GM18907 (cell line): ENCODE data around the gene CBFA2T3.

Source experiments
- ATAC-seq: cut with Tn5 transposase; IDR thresholded peaks from one replicate; pipeline ENCODE4 v1.9.1; 2021; ENCODE audit warnings: mild to moderate bottlenecking, moderate library complexity; ENCODE audit not compliant: unreplicated experiment

CBFA2T3 gene

GRCh38 chr16:88999457-89000206 is 22.6 kb upstream of the CBFA2T3 start:
- ATAC-seq = no peak

- no peak for ATAC-seq
These were observed 18.9 kb upstream of the CBFA2T3 start for GRCh38 chr16:88995746-88996535.

GRCh38 chr16:88995194-88995593 is 18.2 kb upstream of the CBFA2T3 start:
- no peak for ATAC-seq

- no peak for ATAC-seq
These were observed 17.7 kb upstream of the CBFA2T3 start for GRCh38 chr16:88994695-88995094.

- ATAC-seq = no peak
These were observed 17.1 kb upstream of the CBFA2T3 start for GRCh38 chr16:88993946-88994600.

GRCh38 chr16:88993166-88993761 is 16.3 kb upstream of the CBFA2T3 start:
- no peak for ATAC-seq

GRCh38 chr16:88992351-88993165 is 15.6 kb upstream of the CBFA2T3 start:
- no peak for ATAC-seq

GRCh38 chr16:88991813-88992350 is 14.9 kb upstream of the CBFA2T3 start:
- no peak for ATAC-seq

- no peak for ATAC-seq
These were observed 13.0 kb upstream of the CBFA2T3 start for GRCh38 chr16:88989852-88990547.

- no peak for ATAC-seq
These were observed 12.2 kb upstream of the CBFA2T3 start for GRCh38 chr16:88988980-88989811.

GRCh38 chr16:88985521-88985920 is 8.5 kb upstream of the CBFA2T3 start:
- no peak for ATAC-seq

GRCh38 chr16:88983771-88984687 is 7.0 kb upstream of the CBFA2T3 start:
- peak; percentile 38 for ATAC-seq

GRCh38 chr16:88983165-88983564 is 6.2 kb upstream of the CBFA2T3 start:
- ATAC-seq = peak; percentile 19

- ATAC-seq = no peak
These were observed 5.5 kb upstream of the CBFA2T3 start for GRCh38 chr16:88982286-88983084.

- ATAC-seq = no peak
These were observed 2.5 kb upstream of the CBFA2T3 start for GRCh38 chr16:88979353-88980015.

- ATAC-seq = no peak
These were observed 1.8 kb upstream of the CBFA2T3 start for GRCh38 chr16:88978608-88979346.
